Posterior vena cava (tissue), 2 donors: ENCODE data around the gene NR2F1-AS1. TPM values are rescaled to one million over a fixed set of nuclear protein-coding genes. Genes with fewer than 3 reads are reported as not detected.
A peak's percentile ranks its signal among the peaks of the same experiment; 100 is the strongest.

ENCODE experiments used
- DNase-seq: peaks from one replicate; pipeline ENCODE4 v3.0.0-alpha.2; 2020; ENCODE audit warnings: low spot score
- intact Hi-C, 2 donors: fragments of 100-400 bp; cut with DNase I; formaldehyde crosslinking; loops; one replicate each; pipeline versions ENCODE4 v1.14.1 to v1.14.2; 2022 to 2023
- total RNA-seq, 2 donors: library from RNA; stranded (reverse); fragmentation: NEBNext Ultra II Directional; extraction: Animal tissue kit (Norgen Biotek cat#: 25700); gene quantifications; one replicate each; pipeline ENCODE4 v1.2.1, GENCODE V29; 2021
- donor health status: DM: yes; HTN: yes; CAD: no.
- donor health status: DM: yes; HTN: yes; CAD: no.

NR2F1-AS1 gene
- total RNA-seq, 2 donors from 2014 or later, result 19.7 to 25.6 TPM

DNA sequence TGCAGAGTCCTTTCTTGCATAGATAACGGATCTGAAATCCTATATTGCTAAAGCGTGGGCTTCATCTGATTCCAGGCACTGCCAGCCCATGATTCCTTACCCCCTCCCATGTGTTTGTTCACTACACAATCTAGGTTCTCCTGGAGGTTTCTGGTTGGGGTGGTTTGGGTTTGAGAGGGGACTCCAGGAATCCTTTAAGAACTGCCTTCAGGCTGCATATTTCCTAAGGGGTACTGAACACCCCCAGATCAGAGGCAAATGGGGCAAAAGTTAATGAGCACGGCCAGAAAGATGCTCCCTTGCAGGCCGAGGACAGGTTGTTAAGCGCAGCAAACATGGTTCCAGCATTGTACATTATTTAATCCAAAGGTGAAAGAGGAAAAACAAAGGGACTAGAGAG is 11.9 kb upstream of the NR2F1-AS1 start:
- intact Hi-C loops, result loop anchor here in 1 of 2 donors (10.0 kb wide), 1 partner anchor 212 kb away; no protein-coding TSS in a partner anchor
- no peak for DNase-seq

DNA sequence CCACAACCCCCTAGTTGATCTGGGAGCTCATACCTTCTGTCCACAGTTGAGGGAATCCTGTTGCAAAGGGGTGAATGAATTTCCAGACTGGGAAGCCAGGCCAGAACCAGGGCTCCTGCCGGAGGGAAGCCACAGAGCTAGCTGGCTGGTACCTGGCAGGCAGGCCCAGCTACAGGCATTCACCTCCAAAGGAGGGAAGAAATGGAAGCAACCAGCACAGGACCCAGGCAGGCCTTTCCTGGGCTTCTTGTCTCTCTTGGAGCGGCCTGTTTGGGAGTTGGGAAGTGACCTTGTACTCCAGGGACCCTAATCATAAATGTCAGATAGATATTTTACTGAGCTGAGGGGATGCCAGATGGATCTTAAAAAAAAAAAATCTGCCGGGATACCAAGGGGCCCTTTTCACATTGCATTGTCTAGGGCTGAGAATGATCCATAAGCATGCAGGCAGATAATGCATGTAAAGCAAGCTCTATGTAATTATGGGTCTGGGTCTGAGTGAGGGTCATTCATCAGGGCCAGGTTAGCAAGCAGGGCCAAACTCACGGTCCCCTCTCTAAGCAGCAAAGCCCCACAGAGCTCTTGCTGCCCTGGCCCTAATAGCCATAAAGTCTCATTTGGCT is 10.4 kb upstream of the NR2F1-AS1 start:
- no peak for DNase-seq
- intact Hi-C loops, result loop anchor here in 1 of 2 donors (10.0 kb wide), 1 partner anchor 213 kb away; no protein-coding TSS in a partner anchor

GRCh38 chr5:93590493-93590892 is 9.5 kb upstream of the NR2F1-AS1 start:
- intact Hi-C loops, result loop anchor here in 1 of 2 donors (10.0 kb wide), 1 partner anchor 214 kb away; no protein-coding TSS in a partner anchor
- no peak for DNase-seq

- no peak for DNase-seq
- intact Hi-C loops, result loop anchor here in 1 of 2 donors (10.0 kb wide), 1 partner anchor 215 kb away; no protein-coding TSS in a partner anchor
Observed at GRCh38 chr5:93589829-93590215, 8.8 kb upstream of the NR2F1-AS1 start.

- no peak for DNase-seq
Observed at GRCh38 chr5:93589152-93589828, 8.3 kb upstream of the NR2F1-AS1 start.

DNA sequence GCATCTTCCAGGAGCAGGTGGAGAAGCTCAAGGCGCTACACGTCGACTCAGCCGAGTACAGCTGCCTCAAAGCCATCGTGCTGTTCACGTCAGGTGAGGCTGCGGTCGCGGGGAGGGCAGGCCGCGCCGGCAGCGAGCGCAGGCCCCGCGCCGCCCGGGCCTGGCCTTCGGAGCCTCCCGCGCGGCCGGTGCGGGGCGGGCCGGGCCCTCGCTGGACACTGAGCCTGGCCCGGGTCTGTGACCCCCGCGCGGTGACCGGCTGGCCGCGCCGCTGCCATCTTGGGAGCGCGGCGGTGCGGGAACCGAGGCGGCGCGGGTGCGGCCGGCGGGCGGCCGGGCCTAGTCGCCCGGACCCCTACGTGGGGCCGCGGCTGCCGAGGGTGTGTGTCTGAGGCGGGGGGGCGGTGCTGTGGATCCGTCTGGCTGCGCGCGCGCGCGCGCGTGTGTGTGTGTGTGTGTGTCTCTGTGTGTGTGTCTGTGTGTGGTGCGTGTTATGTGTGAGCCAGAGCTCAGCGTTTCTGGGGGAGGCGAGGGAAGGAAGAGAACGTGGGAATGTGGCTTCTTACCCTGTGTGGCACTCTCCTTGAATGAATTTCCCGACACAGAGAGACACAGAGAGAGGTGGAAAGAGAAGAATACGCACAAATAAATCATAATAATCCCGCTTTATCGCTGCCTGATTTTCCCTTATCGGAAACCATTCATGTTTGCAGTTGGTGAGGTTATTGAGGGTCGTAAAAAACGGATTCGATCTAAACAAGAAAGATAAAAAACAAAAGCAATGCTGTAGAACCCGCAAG is 7.5 kb upstream of the NR2F1-AS1 start:
- DNase-seq, result no peak
- intact Hi-C loops, result no loop called here

More at GRCh38 chr5:93589152-93589828, 8.3 kb upstream of the NR2F1-AS1 start:
- intact Hi-C loops, result no loop called here

DNA sequence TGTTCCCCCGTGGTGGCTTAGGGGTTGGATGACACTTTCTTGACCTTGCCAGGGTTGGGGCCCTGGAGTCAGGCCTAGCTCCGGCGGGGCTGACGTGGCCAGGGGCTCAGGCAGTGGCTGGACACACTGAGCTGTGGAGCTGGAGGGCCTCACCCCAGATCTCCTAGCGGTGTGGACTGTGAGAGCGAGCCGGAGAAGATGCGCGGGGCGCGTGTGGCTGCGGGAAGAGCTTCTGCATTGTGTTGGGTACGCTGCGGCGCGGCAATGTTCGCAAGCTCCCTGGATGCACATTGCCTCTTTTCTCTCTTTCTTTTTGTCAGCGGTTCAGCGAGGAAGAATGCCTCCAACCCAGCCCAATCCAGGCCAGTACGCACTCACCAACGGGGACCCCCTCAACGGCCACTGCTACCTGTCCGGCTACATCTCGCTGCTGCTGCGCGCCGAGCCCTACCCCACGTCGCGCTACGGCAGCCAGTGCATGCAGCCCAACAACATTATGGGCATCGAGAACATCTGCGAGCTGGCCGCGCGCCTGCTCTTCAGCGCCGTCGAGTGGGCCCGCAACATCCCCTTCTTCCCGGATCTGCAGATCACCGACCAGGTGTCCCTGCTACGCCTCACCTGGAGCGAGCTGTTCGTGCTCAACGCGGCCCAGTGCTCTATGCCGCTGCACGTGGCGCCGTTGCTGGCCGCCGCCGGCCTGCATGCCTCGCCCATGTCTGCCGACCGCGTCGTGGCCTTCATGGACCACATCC is 6.8 kb upstream of the NR2F1-AS1 start:
- DNase-seq, result no peak
- intact Hi-C loops, result no loop called here

DNA sequence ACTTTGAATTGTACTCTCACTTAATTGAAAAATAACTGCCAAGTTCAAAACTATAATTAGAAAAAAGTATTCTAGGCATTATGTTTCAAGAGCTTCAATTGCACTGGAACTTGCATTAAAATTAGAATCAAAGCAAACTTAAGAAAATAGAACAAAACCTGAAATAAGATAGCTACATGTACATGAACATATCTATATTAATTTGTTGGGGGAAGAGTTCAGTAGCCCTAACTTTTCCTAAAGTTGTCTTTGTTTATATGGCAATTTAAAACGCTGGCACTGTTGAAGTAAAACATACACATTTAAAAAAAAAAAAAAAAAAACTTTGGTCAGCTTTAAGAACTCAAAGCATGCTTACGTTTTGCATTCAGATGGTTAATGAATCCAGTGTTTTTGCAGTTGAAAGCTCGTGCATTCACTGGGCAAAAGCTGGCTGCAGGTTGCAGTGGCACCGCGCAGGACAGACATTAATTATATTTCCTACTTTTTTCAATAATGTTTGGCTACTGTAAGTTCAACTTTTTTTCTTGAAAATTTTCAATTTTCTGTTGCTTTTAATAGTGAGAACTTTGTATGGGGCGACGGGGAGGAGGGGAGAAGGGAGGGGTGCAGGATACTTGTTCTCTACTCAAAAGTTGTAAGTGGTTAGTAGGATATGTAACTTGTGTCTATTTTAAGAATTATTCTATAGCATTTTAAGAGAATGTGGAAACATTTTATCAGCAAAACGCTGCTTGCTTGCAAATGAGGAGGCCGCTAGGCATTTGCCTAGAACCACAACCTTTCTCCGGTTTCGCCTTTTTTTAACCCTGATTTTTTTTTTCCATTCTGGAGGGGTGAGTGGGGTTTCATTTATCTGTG is 5.9 kb upstream of the NR2F1-AS1 start:
- intact Hi-C loops, result no loop called here
- no peak for DNase-seq

GRCh38 chr5:93585767-93586385 is 4.9 kb upstream of the NR2F1-AS1 start:
- intact Hi-C loops, result no loop called here
- DNase-seq, result no peak

DNA sequence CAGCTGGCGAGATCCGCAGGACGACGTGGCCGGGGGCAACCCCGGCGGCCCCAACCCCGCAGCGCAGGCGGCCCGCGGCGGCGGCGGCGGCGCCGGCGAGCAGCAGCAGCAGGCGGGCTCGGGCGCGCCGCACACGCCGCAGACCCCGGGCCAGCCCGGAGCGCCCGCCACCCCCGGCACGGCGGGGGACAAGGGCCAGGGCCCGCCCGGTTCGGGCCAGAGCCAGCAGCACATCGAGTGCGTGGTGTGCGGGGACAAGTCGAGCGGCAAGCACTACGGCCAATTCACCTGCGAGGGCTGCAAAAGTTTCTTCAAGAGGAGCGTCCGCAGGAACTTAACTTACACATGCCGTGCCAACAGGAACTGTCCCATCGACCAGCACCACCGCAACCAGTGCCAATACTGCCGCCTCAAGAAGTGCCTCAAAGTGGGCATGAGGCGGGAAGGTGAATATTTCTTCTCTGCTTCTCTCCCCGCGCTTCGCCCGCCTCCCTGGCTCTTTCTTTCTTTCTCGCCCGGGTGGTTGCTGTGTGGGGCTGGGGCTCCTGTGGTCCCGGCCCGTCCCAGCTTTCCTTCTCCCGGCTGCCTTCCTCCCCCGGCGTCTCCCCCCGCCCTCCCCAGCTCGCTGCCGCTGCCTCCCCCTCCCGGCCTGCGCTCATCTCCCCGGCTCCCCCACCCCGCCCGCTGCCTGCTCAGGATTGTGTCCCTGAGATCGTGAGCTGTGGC is 4.2 kb upstream of the NR2F1-AS1 start:
- DNase-seq, result no peak
- intact Hi-C loops, result no loop called here

- DNase-seq, result no peak
- intact Hi-C loops, result no loop called here
Observed at GRCh38 chr5:93584596-93585040, 3.6 kb upstream of the NR2F1-AS1 start.

DNA sequence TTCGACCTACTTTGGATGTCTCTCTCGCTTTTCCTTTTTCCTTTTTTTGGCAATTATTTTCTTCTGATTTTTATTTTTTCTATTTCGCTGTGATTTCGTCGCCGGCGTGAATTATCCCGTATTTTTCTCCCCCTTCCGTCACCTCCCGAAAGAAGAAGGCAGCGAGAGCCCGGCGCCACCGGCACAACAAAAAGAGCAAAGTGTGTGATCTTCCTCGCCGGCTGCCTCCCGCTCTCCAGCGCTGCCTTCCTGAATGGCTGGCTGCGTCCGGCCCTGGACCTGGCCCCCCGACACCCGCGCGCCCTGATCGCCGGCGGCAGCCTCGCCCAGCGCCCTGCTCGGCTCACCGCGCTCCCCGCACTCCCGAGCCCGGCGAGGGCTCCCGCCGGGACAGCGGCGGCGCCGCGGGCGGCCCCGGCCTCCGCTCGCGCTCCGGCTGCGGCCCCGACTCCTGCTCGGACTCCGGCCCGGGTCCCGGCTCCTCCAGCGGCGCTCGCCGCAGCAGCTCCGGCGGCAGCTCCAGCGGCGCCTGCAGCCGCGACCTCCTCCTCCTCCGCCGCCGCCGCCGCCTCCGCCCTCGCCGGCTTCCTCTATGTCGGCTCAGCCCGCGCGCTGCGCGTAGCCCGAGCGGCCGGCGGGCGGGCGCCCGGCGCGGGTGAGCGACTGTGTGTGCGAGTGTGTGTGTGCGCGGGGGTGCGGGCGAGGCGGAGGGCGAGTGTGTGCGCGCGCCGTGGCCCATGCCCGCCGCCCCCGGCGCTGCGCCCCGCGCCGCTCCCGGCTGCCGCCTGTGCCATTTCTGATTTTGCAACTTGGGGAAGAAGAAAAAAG is 3.0 kb upstream of the NR2F1-AS1 start:
- intact Hi-C loops, result no loop called here
- no peak for DNase-seq

DNA sequence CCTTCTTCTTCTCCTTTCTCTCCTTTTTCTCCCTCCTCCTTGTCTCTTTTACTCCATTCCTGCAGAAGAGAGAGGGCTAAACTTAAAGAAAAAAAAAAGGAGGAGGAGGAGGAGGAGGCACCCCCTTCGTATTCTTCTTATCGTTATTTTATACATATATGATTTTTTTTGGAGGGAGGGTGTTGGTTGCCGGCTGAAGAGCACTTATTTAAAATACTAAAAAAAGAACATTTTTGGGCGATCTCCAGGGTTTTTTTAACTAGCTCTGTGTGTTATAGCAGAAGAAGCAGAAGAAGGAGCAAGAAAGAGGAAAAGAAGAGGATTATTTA is 2.4 kb upstream of the NR2F1-AS1 start:
- no peak for DNase-seq
- intact Hi-C loops, result no loop called here

DNA sequence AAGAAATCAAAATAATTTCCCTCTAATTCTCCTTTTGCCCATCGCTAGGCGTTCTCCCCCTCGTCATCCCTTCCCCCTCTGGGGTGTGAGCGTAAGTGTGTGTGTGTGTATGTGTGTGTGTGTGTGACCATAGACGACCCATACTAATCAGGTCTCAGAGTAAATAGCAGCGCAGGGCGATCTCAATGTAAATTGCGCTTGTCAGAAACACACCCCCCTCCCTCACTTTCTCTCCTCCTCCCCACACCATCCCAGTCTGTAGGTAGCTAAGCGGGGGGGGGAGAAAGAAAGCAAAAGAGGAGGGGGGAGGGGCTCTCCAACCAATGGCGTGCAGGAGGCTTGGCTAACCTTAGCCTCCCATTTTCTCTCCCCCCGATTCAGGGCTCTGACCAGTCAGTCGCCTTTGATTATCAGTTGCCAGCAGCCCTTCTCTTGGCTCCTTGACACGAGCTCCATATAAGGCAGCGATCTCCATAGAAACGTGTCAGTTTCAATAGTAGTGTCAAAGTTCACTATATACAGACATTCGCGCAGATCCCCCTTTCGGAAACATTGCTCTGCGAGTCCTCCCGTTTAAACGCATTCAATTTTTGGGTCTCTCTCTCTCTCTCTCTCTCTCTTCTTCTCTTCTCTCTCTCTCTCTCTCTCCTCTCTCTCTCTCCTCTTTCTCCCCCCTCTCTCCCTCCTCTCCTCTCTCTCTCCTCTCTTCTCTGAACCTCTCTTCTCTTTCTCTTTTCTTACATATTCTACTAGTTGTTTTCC is 1.8 kb upstream of the NR2F1-AS1 start, which contains the start of gene NR2F1:
NR2F1 (plus strand) TSS at position 546 of the 762 bp plus-strand sequence. CDS start 1,802 bp downstream, outside the sequence.
- peak; percentile 92 for DNase-seq
- intact Hi-C loops, result no loop called here

GRCh38 chr5:93582167-93582462 is 1.1 kb upstream of the NR2F1-AS1 start:
- DNase-seq, result no peak
- intact Hi-C loops, result no loop called here
